GM19455 (cell line): ENCODE results near the gene ACTMAP.
A peak's percentile ranks its signal among the peaks of the same experiment; 100 is the strongest.
"Not testable (repeated sequence)": the region's sequence is repeated elsewhere in the genome, so short reads cannot be mapped to it uniquely, and the experiment has no call there.

Experiments
- ATAC-seq: cut with Tn5 transposase; IDR thresholded peaks from one replicate; pipeline ENCODE4 v1.9.1; 2021; ENCODE audit not compliant: unreplicated experiment

Gene ACTMAP

GRCh38 chr19:40776364-40776763, 26.1 kb upstream of the ACTMAP start:
- ATAC-seq, result no peak

DNA sequence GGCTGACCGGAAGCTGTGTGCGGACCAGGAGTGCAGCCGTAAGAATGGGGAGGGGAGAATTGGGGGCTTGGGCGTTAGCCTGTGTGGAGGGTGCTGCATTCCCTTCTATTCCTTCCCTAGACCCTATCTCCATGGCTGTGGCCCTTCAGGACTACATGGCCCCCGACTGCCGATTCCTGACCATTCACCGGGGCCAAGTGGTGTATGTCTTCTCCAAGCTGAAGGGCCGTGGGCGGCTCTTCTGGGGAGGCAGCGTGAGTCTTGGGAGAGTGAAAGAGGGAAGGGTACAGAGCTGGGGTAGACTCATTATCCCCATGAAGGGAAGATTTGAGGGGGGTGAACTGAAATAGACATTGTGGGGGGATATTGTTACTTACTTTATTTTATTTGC, 25.4 kb upstream of the ACTMAP start:
- no peak for ATAC-seq

DNA sequence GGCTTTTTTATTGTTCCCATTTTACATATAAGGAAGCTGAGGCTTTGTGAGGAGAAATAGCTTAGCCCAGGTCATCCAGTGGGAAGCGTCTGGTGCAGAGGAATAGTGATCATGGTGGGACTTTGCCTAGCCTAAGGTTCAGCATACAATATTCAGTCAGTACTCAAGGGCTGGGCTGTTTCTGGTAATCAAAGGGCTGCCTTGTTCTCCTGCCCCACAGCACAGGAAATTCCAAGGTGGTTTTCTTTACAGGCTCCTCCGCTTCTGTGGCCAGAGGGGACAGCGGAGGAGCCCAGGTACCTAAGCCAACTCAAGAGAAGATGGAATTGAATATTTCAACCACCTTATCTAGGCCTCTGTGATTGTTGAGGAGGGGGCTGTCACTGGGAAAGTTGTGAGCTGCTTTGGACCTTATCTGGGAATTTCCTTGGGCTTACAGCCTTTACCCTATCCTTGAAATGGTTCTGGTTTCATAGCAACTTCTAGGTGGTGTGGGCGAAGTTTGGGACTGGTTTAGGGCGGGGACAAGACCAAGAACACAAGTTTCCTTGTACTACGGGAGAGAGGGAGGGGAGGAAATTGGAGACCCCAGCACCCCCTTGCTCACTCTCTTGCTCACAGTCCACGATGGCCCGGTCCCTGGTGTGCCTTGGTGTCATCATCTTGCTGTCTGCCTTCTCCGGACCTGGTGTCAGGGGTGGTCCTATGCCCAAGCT, 24.8 kb upstream of the ACTMAP start, which contains the start of gene MIA:
MIA (plus strand) TSS at position 606 of the 716 bp plus-strand sequence; CDS start at position 628, 22 bp downstream.
- ATAC-seq, result no peak

GRCh38 chr19:40771101-40771862, 21.0 kb upstream of the ACTMAP start:
- ATAC-seq, result not testable (repeated sequence)

DNA sequence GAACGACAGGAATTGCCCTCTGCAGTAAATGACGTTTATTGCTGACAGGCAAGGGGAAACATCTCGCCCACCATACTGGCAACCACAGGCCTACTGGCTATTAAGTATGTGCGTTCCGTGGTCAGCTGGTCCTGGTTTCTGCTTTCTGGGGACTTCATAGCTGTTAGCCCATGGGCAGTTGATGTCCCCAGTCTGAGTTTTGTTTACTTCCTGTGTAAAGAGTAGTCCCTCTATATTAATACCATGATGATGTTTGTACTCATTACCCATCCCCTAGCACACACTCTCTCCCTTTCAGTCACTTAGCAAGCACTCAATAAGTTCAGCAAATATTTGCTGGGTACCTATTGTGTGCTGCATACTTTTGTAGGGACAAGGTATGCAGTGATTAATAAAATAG, 18.6 kb upstream of the ACTMAP start:
- ATAC-seq, result no peak

DNA sequence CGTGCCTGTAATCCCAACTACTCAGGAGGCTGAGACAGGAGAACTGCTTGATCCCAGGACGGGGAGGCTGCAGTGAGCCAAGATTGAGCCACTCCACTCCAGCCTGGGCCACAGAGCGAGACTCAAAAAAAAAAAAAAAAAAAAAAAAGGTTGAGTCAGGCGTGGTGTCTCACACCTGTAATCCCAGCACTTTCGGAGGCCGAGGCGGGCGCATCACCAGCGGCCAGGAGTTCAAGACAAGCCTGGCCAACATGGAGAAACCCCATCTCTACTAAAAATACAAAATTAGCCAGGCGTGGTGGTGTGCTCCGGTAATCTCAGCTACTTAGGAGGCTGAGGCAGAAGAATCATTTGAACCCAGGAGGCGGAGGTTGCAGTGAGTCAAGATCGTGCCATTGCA, 16.1 kb upstream of the ACTMAP start:
- not testable (repeated sequence) for ATAC-seq

DNA sequence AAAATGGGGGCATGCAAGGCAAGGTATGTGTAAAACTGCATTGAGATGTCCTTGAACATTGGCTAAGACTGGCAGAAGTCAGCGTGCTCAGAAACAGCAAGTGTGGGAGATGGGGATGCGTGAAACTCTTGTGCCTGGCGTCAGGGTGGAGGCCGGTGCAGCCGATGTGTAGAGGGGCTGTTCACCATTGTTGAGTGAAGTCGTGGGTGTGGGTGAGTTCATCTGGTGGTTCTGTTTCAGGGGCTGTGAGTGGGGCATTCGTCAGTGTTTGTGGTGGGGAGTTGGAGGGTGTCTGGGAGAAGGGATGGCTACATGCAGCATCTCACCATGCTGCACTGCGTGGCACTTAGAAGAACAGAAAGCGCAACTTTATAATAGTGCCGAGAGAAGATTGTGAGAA, 13.7 kb upstream of the ACTMAP start:
- no peak for ATAC-seq

DNA sequence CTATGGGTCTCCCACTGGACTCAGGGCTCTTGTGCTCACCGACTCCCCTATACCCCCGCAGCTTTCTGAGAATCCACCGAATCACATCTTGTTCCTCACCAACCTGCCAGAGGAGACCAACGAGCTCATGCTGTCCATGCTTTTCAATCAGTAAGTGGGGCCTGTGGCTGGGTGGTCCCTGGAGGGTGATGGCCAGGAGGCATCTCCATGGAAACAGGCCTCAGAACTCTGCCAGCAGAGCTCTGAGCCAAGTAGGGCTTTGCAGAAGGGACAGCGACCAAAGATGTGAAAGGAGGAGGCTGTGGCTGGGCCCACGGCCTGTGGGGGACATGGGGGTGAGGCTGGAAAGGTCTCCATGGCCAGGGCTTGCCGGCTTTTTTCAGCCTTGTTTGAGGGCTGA, 13.2 kb upstream of the ACTMAP start:
- no peak for ATAC-seq

GRCh38 chr19:40762754-40763470, 12.6 kb upstream of the ACTMAP start:
- no peak for ATAC-seq

- no peak for ATAC-seq
Measured at GRCh38 chr19:40759352-40759751, 9.1 kb upstream of the ACTMAP start.

GRCh38 chr19:40758491-40758890, 8.2 kb upstream of the ACTMAP start:
- no peak for ATAC-seq

DNA sequence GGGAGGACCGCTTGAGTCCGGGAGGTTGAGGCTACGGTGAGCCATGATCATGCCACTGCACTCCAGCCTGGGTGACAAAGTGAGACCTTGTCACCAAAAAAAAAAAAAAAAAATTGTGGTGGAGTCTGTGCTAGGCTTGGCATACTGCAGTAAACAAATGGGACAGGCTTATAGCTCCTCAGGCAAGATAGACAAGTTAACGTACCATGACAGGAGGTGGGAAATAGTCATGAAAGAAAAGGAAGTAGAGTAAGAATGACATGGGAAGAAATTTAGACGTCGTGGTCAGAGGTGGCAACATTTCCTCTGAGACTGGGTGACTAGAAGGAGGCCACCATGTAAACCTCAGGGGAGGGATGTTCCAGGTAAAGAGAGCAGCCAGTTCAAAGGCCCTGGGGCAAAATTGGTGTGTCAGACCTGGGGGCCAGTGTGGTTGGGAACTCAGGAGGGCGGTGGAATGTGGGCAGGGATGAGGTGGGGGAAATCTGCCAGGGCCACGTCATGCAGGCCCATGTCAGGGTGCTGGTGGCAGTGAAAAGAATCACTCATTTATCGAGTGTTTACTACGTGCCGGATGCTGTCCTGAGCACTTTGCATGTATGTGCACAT, 6.3 kb upstream of the ACTMAP start:
- ATAC-seq, result no peak

GRCh38 chr19:40755791-40756190, 5.5 kb upstream of the ACTMAP start:
- no peak for ATAC-seq

DNA sequence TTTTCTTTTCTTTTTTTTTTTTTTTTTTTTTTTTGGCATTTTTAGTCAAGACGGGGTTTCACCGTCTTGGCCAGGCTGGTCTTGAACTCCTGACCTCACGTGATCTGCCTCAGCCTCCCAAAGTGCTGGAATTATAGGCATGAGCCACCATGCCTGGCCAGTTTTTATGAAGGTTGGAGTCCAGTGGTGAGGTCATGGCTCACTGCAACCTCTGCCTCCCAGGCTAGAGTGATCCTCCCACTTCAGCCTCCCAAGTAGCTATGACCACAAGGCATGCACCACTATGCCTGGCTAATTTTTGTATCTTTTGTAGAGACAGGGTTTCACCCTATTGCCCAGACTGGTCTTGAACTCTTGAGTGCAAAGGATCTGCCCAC, 5.0 kb upstream of the ACTMAP start:
- ATAC-seq, result no peak

GRCh38 chr19:40754611-40755247, 4.5 kb upstream of the ACTMAP start:
- no peak for ATAC-seq

GRCh38 chr19:40752257-40752781, 2.0 kb upstream of the ACTMAP start:
- ATAC-seq, result no peak

GRCh38 chr19:40750874-40751537, 729 bp upstream of the ACTMAP start, which contains the start of gene SNRPA:
Gene SNRPA, plus strand, starts transcription at chr19:40751203. Its CDS starts 206 bp downstream, at chr19:40751409.
- peak; percentile 50 for ATAC-seq

GRCh38 chr19:40747536-40747935, 2.7 kb downstream of the ACTMAP start:
- no peak for ATAC-seq

DNA sequence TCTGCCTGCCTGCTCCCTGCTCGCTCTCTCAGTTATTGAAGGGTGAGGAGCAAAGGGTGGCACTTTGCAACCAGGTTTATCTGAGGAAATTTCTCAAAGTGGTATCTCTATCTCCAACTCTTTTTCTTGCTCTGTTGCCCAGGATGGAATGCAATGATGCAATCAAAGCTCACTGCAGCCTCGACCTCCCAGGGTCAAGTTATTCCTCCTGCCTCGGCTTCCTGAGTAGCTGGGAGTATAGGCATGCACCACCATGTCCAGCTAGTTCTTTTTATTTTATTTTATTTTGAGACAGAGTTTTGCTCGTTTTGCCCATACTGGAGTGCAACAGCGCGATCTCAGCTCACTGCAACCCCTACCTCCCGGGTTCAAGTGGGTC, 4.9 kb downstream of the ACTMAP start:
- ATAC-seq, result no peak
